ENCODE measurements around the gene LCAT. TPM values are rescaled to one million over a fixed set of nuclear protein-coding genes. Genes with fewer than 3 reads are reported as not detected.

LCAT gene
- total RNA-seq, 1 donor from 2014 or later, result 17.0 TPM

DNA sequence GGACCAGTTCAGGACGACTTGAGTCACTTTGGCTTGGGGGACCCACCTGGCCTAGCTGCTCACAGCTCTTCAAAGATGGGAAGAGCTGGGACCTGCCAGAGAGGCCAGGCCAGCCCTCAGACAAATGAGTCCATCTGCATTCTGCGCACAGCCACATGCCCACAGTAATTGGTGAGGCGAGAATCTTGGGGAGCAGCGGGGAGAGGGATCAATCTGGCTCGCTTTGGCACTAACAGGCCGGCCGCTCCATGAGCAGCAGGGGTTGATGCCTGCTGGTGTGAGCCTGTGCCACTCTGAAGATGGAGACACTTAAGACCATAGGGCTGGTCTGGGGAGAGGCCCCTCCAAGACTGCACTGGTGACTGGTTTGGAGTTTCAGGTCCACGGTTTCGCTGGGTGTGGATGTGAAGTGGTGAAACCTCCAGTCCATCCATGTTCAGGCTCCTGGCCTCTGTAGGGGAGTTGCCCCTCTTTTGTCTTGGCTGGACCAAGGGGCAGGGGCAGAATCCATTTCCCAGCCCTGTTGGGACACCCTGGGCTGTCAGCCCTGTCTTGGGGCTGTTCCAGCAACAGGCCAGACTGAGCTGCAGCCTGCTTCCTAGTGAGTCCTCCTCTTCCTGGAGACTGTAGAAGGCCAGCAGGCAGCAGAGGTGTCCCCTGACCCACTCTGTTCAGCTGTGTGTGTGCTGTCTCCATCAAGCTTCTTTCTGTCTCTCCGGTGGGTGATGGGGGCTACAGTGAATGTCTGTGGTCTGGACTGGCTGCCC is 19.6 kb downstream of the LCAT start:
- TF ChIP-seq, protein P1, sequence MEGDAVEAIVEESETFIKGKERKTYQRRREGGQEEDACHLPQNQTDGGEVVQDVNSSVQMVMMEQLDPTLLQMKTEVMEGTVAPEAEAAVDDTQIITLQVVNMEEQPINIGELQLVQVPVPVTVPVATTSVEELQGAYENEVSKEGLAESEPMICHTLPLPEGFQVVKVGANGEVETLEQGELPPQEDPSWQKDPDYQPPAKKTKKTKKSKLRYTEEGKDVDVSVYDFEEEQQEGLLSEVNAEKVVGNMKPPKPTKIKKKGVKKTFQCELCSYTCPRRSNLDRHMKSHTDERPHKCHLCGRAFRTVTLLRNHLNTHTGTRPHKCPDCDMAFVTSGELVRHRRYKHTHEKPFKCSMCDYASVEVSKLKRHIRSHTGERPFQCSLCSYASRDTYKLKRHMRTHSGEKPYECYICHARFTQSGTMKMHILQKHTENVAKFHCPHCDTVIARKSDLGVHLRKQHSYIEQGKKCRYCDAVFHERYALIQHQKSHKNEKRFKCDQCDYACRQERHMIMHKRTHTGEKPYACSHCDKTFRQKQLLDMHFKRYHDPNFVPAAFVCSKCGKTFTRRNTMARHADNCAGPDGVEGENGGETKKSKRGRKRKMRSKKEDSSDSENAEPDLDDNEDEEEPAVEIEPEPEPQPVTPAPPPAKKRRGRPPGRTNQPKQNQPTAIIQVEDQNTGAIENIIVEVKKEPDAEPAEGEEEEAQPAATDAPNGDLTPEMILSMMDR (IDR thresholded peaks at IDR 0.05), result no peak
- ATAC-seq (ENCODE audit: low read depth) (no peak), DNase-seq (no peak)
- Mint-ChIP-seq H3K27ac (no peak overlapping the region), H3K27me3 (no peaks in the 10 kb centered on the region), H3K36me3 (ENCODE audit: low read depth) (peaks cover 26% of the 10 kb centered on the region), H3K9me3 (no peaks in the 10 kb centered on the region), H3K4me1 (peaks cover 32% of the 10 kb centered on the region), H3K4me3 (no peak overlapping the region)
- ChIA-PET POLR2A (interaction anchor here (0.7 to 3.0 kb wide), 2 partner anchors 11 to 36 kb away, joined by 4 to 18 read pairs; partner anchors contain the start of gene PSMB10), CTCF (interaction anchor here (0.7 to 2.2 kb wide), 5 partner anchors 10 to 76 kb away, joined by 3 to 9 read pairs (median 3); no protein-coding TSS in a partner anchor)
- intact Hi-C loops (cut with micrococcal nuclease), result no loop called here

DNA sequence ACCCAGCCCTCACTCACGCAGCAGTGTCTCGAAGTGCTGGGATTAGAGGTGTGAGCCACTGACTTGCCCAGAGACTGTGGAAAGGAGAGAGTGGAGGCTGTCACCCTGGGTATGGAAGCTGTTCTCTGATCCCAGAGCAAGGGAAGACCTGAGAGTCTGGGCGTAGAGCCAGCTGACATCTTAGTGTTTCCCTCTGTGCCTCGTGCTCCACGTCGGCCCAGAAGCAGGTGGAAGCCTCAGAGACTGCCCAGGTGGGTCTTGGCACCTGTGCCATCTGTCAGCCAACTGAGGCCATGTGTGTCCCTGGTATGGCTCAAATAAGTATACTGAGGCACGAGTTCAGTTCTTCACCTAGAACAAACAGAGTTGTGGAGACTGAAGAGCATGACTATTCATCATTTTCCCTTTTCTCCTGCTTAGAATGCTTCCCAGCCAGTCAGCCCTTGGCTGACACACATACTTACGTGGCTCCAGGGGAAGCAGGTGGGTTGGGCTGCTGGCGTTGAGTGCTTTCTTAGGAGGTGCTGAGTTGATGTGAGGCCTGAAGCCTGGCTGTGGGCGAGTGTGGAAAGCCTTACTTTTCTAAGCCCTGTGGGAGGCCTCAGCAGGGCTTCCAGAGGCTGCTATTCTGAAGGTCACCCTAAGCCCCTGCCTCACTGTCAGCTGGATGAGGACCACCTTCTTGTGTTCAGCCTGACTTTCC is 20.4 kb downstream of the LCAT start:
- Mint-ChIP-seq H3K36me3 (ENCODE audit: low read depth) (peaks cover 20% of the 10 kb centered on the region), H3K4me3 (no peak overlapping the region), H3K27ac (no peak overlapping the region), H3K9me3 (no peaks in the 10 kb centered on the region), H3K4me1 (peaks cover 30% of the 10 kb centered on the region), H3K27me3 (no peaks in the 10 kb centered on the region)
- DNase-seq (no peak), ATAC-seq (ENCODE audit: low read depth) (no peak)
- CTCF ChIA-PET, result interaction anchor here (2.2 kb wide), 1 partner anchor 40 kb away, joined by 9 read pairs; no protein-coding TSS in a partner anchor
- POLR2A ChIA-PET, result interaction anchor here (1.0 kb wide), 1 partner anchor 12 kb away, joined by 3 read pairs; no protein-coding TSS in a partner anchor
- TF ChIP-seq, protein P1 (IDR thresholded peaks at IDR 0.05), result no peak
- intact Hi-C loops (cut with micrococcal nuclease), result no loop called here

DNA sequence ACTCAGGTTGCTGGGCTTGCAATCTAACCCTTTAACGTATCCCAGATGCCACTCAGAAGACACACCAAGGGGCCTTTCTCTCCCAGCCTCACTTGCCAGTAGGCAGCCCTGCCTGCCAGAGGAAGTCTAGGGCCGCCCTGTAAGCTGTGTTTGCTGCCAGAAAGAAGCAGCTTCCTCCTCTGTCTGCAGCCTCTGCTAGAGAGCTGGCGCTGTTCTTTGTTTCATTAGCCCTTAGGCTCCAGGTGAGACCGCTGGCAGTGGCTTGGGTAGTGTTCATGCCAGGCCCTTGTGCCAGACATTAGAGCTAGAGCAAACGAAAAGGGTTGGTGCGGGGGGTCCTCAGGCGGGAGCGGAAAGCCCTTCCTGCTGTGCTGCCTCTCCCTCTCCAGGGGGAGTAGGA is 21.2 kb downstream of the LCAT start:
- POLR2A ChIA-PET, result interaction anchor here (0.7 to 1.0 kb wide), 2 partner anchors 13 to 114 kb away, joined by 3 read pairs; no protein-coding TSS in a partner anchor
- no peak overlapping the region for H3K4me3 Mint-ChIP-seq
- CTCF ChIA-PET, result no interaction called here
- peaks cover 25% of the 10 kb centered on the region for H3K4me1 Mint-ChIP-seq
- TF ChIP-seq, protein P1 (IDR thresholded peaks at IDR 0.05), result no peak
- H3K27ac Mint-ChIP-seq, result no peak overlapping the region
- no peaks in the 10 kb centered on the region for H3K9me3 Mint-ChIP-seq
- peaks cover 18% of the 10 kb centered on the region for H3K36me3 Mint-ChIP-seq (ENCODE audit: low read depth)
- intact Hi-C loops (cut with micrococcal nuclease), result no loop called here
- no peak for ATAC-seq (ENCODE audit: low read depth)
- no peaks in the 10 kb centered on the region for H3K27me3 Mint-ChIP-seq
- DNase-seq, result no peak

DNA sequence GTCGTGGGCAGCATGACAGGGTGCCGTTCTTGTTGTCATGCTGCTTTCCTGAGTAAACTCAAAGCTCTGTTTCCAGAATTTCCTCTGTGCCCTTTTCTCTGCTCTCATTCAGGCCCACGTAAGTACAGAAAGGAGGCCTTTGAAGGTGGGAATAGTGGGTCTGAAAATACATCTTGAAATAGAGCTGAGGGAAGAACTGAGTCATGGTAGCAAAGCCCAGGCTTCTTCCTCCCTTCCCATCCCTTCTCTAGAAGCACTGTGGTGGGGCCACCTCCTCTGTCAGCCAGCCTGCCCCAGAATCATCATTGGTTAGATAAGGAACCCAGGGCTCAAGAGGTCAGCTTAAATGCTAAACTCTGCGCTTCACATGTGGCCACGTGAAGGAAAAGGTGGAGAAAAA is 21.7 kb downstream of the LCAT start:
- POLR2A ChIA-PET, result interaction anchor here (0.7 to 1.0 kb wide), 2 partner anchors 13 to 113 kb away, joined by 3 read pairs; no protein-coding TSS in a partner anchor
- ATAC-seq (ENCODE audit: low read depth) (no peak), DNase-seq (no peak)
- peaks cover 22% of the 10 kb centered on the region for H3K36me3 Mint-ChIP-seq (ENCODE audit: low read depth)
- intact Hi-C loops (cut with micrococcal nuclease), result no loop called here
- H3K27ac Mint-ChIP-seq, result no peak overlapping the region
- peaks cover 28% of the 10 kb centered on the region for H3K4me1 Mint-ChIP-seq
- H3K9me3 Mint-ChIP-seq, result no peaks in the 10 kb centered on the region
- CTCF ChIA-PET, result no interaction called here
- TF ChIP-seq, protein P1 (IDR thresholded peaks at IDR 0.05), result no peak
- no peaks in the 10 kb centered on the region for H3K27me3 Mint-ChIP-seq
- no peak overlapping the region for H3K4me3 Mint-ChIP-seq

Measured in activated B cell treated with CpG ODN at 0.5 μM for 24 hours (primary cell).